ENCODE measurements around the gene LCE3D. TPM values are rescaled to one million over a fixed set of nuclear protein-coding genes. Genes with fewer than 3 reads are reported as not detected.

The LCE3D gene
- 0.34 to 0.80 TPM (median 0.59 TPM) in 5 replicates for total RNA-seq (2022; extraction: Qiagen RNA extraction; ENCODE audit: low read depth)

GRCh38 chr1:152580433-152580832 lies at the start of gene LCE3D:
TSS of gene LCE3D (minus strand) at chr1:152580516. CDS start at chr1:152579936, 580 bp downstream.

GRCh38 chr1:152622803-152623202 lies 42.5 kb upstream of the LCE3D start, which contains the start of gene LCE3A:
TSS of gene LCE3A (minus strand) at chr1:152623103. CDS start at chr1:152623103, 0 bp downstream.

GRCh38 chr1:152613511-152613910 lies 33.2 kb upstream of the LCE3D start, which contains the start of gene LCE3B:
TSS of gene LCE3B (plus strand) at chr1:152613811. CDS start at chr1:152613811, 0 bp downstream.

GRCh38 chr1:152599934-152600333 lies 19.6 kb upstream of the LCE3D start, which contains the start of gene LCE3C:
TSS of gene LCE3C (plus strand) at chr1:152600234. CDS start at chr1:152600732, 498 bp downstream.

GRCh38 chr1:152566681-152567080 lies 13.6 kb downstream of the LCE3D start, which contains the start of gene LCE3E:
TSS of gene LCE3E (minus strand) at chr1:152566780. CDS start at chr1:152566208, 572 bp downstream.

Other genes with a start within 250 kb of the LCE3D start
- gene FLG2, start 220.5 kb downstream of the LCE3D start, total RNA-seq (2022; extraction: Qiagen RNA extraction; ENCODE audit: low read depth): not detected in 5 replicates
- not detected in 5 replicates for gene CRNN, start 166.3 kb downstream of the LCE3D start, total RNA-seq (2022; extraction: Qiagen RNA extraction; ENCODE audit: low read depth)
- 0.18 TPM in 1 of 5 replicates, not detected in the others for gene LCE5A, start 69.7 kb downstream of the LCE3D start, total RNA-seq (2022; extraction: Qiagen RNA extraction; ENCODE audit: low read depth)
- 0.24 to 0.57 TPM (median 0.48 TPM) in 3 of 5 replicates, not detected in the others for gene CRCT1, start 66.0 kb downstream of the LCE3D start, total RNA-seq (2022; extraction: Qiagen RNA extraction; ENCODE audit: low read depth)
- gene LCE3E, start 13.7 kb downstream of the LCE3D start, total RNA-seq (2022; extraction: Qiagen RNA extraction; ENCODE audit: low read depth): not detected in 5 replicates
- not detected in 5 replicates for gene LCE3C, start 19.7 kb upstream of the LCE3D start, total RNA-seq (2022; extraction: Qiagen RNA extraction; ENCODE audit: low read depth)
- gene LCE3B, start 33.3 kb upstream of the LCE3D start, total RNA-seq (2022; extraction: Qiagen RNA extraction; ENCODE audit: low read depth): not detected in 5 replicates
- gene LCE3A, start 42.6 kb upstream of the LCE3D start, total RNA-seq (2022; extraction: Qiagen RNA extraction; ENCODE audit: low read depth): not detected in 5 replicates
- gene LCE2D, start 82.9 kb upstream of the LCE3D start, total RNA-seq (2022; extraction: Qiagen RNA extraction; ENCODE audit: low read depth): not detected in 5 replicates
- not detected in 5 replicates for gene LCE2C, start 94.8 kb upstream of the LCE3D start, total RNA-seq (2022; extraction: Qiagen RNA extraction; ENCODE audit: low read depth)
- not detected in 5 replicates for gene LCE2B, start 105.6 kb upstream of the LCE3D start, total RNA-seq (2022; extraction: Qiagen RNA extraction; ENCODE audit: low read depth)
- gene LCE2A, start 117.8 kb upstream of the LCE3D start, total RNA-seq (2022; extraction: Qiagen RNA extraction; ENCODE audit: low read depth): not detected in 5 replicates
- gene LCE4A, start 127.6 kb upstream of the LCE3D start, total RNA-seq (2022; extraction: Qiagen RNA extraction; ENCODE audit: low read depth): not detected in 5 replicates
- gene KPRP, start 177.5 kb upstream of the LCE3D start, total RNA-seq (2022; extraction: Qiagen RNA extraction; ENCODE audit: low read depth): not detected in 5 replicates
- gene LCE1F, start 194.6 kb upstream of the LCE3D start, total RNA-seq (2022; extraction: Qiagen RNA extraction; ENCODE audit: low read depth): not detected in 5 replicates
- not detected in 5 replicates for gene LCE1E, start 205.7 kb upstream of the LCE3D start, total RNA-seq (2022; extraction: Qiagen RNA extraction; ENCODE audit: low read depth)
- not detected in 5 replicates for gene LCE1D, start 216.2 kb upstream of the LCE3D start, total RNA-seq (2022; extraction: Qiagen RNA extraction; ENCODE audit: low read depth)
- not detected in 5 replicates for gene LCE1C, start 226.1 kb upstream of the LCE3D start, total RNA-seq (2022; extraction: Qiagen RNA extraction; ENCODE audit: low read depth)
- not detected in 5 replicates for gene LCE1B, start 231.5 kb upstream of the LCE3D start, total RNA-seq (2022; extraction: Qiagen RNA extraction; ENCODE audit: low read depth)
- not detected in 5 replicates for gene LCE1A, start 247.0 kb upstream of the LCE3D start, total RNA-seq (2022; extraction: Qiagen RNA extraction; ENCODE audit: low read depth)